ENCODE results near the gene RANBP10. TPM values are rescaled to one million over a fixed set of nuclear protein-coding genes. Genes with fewer than 3 reads are reported as not detected.

Gene RANBP10
- total and polyA plus RNA-seq, 4 donors: 9.8 to 15.5 (median 13.8) TPM

DNA sequence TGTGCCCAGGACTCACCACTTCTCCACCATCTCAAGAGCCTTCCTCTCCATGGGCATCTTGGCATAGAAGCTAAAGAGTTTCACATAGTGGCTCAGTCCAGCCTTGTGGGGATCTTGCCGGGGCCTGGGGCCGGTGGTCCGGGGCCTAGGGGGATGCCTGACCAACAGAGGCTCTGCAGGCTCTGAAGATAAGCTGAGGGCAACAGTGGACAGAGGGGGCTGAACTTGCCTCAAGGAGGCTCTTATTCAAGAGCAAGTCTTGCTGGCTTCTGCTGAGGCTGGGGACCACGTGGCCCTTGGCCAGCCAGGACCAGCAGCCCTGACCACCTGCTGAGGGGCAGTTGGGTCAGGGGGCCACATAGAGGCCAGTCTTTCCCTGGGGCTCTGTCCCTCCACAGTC, 22.3 kb upstream of the RANBP10 start:
- WGBS: 99% methylated on average over 4 of the region's 4 CpGs
- Histone ChIP-seq H3K9ac (ENCODE audit: low read depth in 1 of 2, low read length in 2 of 2) (no peak overlapping the region), H3K36me3 (ENCODE audit: control insufficient read depth in 4 of 4, insufficient read depth in 3 of 4, low read depth in 1 of 4, low read length in 3 of 4) (peaks cover 0 to 37% (median 19%) of the 10 kb centered on the region in 4 donors), H3K4me1 (ENCODE audit: control insufficient read depth in 4 of 4, insufficient read depth in 4 of 4, low read length in 3 of 4) (peaks cover 4 to 15% (median 8%) of the 10 kb centered on the region in 4 donors), H3K4me3 (ENCODE audit: low read depth in 1 of 3, low read length in 3 of 3) (no peak overlapping the region), H3K27ac (ENCODE audit: low read depth in 1 of 2, low read length in 2 of 2) (no peak overlapping the region), H3K9me3 (ENCODE audit: control insufficient read depth in 4 of 4, low read length in 3 of 4) (no peaks in the 10 kb centered on the region), H3K27me3 (ENCODE audit: control insufficient read depth in 4 of 4, insufficient read depth in 4 of 4, low read length in 3 of 4) (no peaks in the 10 kb centered on the region)
- DNase-seq (ENCODE audit: low spot score): no peak
- TF ChIP-seq GABPA (IDR thresholded peaks at IDR 0.05 in 1 of 2, conservative IDR thresholded peaks at IDR 0.05 in 1 of 2): no peak
- TF ChIP-seq HNF4G (IDR thresholded peaks at IDR 0.05): no peak
- no peak for TF ChIP-seq NR2F2 (IDR thresholded peaks at IDR 0.05)
- TF ChIP-seq TAF1 (conservative IDR thresholded peaks at IDR 0.05): no peak
- no peak for TF ChIP-seq SP1 (IDR thresholded peaks at IDR 0.05)
- no peak for TF ChIP-seq RAD21 (IDR thresholded peaks at IDR 0.05)
- no peak for TF ChIP-seq JUND (IDR thresholded peaks at IDR 0.05)
- TF ChIP-seq, protein P1, sequence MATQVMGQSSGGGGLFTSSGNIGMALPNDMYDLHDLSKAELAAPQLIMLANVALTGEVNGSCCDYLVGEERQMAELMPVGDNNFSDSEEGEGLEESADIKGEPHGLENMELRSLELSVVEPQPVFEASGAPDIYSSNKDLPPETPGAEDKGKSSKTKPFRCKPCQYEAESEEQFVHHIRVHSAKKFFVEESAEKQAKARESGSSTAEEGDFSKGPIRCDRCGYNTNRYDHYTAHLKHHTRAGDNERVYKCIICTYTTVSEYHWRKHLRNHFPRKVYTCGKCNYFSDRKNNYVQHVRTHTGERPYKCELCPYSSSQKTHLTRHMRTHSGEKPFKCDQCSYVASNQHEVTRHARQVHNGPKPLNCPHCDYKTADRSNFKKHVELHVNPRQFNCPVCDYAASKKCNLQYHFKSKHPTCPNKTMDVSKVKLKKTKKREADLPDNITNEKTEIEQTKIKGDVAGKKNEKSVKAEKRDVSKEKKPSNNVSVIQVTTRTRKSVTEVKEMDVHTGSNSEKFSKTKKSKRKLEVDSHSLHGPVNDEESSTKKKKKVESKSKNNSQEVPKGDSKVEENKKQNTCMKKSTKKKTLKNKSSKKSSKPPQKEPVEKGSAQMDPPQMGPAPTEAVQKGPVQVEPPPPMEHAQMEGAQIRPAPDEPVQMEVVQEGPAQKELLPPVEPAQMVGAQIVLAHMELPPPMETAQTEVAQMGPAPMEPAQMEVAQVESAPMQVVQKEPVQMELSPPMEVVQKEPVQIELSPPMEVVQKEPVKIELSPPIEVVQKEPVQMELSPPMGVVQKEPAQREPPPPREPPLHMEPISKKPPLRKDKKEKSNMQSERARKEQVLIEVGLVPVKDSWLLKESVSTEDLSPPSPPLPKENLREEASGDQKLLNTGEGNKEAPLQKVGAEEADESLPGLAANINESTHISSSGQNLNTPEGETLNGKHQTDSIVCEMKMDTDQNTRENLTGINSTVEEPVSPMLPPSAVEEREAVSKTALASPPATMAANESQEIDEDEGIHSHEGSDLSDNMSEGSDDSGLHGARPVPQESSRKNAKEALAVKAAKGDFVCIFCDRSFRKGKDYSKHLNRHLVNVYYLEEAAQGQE (IDR thresholded peaks at IDR 0.05): no peak
- TF ChIP-seq, protein P2, sequence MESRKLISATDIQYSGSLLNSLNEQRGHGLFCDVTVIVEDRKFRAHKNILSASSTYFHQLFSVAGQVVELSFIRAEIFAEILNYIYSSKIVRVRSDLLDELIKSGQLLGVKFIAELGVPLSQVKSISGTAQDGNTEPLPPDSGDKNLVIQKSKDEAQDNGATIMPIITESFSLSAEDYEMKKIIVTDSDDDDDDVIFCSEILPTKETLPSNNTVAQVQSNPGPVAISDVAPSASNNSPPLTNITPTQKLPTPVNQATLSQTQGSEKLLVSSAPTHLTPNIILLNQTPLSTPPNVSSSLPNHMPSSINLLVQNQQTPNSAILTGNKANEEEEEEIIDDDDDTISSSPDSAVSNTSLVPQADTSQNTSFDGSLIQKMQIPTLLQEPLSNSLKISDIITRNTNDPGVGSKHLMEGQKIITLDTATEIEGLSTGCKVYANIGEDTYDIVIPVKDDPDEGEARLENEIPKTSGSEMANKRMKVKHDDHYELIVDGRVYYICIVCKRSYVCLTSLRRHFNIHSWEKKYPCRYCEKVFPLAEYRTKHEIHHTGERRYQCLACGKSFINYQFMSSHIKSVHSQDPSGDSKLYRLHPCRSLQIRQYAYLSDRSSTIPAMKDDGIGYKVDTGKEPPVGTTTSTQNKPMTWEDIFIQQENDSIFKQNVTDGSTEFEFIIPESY (IDR thresholded peaks at IDR 0.05): no peak
- TF ChIP-seq FOXA2 (IDR thresholded peaks at IDR 0.05): no peak
- TF ChIP-seq HNF4A (conservative IDR thresholded peaks at IDR 0.05): no peak

DNA sequence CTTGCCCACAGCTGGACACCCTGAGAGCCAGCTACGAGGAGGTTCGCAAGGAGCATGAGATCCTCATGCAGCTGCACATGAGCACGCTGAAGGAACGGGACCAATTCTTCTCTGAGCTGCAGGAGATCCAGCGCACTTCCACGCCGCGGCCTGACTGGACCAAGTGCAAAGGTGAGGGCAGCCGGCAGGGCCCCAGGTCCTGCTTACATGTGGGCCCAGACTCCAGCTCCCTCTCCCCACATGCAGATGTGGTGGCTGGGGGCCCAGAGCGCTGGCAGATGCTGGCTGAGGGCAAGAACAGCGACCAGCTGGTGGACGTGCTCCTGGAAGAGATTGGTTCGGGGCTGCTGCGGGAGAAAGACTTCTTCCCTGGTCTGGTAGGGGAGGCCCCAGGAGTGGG, 19.5 kb upstream of the RANBP10 start:
- no peak overlapping the region for H3K27ac ChIP-seq (ENCODE audit: low read depth in 1 of 2, low read length in 2 of 2)
- H3K36me3 ChIP-seq (ENCODE audit: control insufficient read depth in 4 of 4, insufficient read depth in 3 of 4, low read depth in 1 of 4, low read length in 3 of 4): peaks cover 0 to 33% (median 13%) of the 10 kb centered on the region in 4 donors
- no peak overlapping the region for H3K9ac ChIP-seq (ENCODE audit: low read depth in 1 of 2, low read length in 2 of 2)
- no peak for DNase-seq (ENCODE audit: low spot score)
- no peaks in the 10 kb centered on the region for H3K27me3 ChIP-seq (ENCODE audit: control insufficient read depth in 4 of 4, insufficient read depth in 4 of 4, low read length in 3 of 4)
- TF ChIP-seq, protein P3, sequence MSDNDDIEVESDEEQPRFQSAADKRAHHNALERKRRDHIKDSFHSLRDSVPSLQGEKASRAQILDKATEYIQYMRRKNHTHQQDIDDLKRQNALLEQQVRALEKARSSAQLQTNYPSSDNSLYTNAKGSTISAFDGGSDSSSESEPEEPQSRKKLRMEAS (IDR thresholded peaks at IDR 0.05): no peak
- TF ChIP-seq RXRA (IDR thresholded peaks at IDR 0.05) (no peak), HNF4A (conservative IDR thresholded peaks at IDR 0.05) (no peak)
- no peaks in the 10 kb centered on the region for H3K9me3 ChIP-seq (ENCODE audit: control insufficient read depth in 4 of 4, low read length in 3 of 4)
- peaks cover 0 to 2% (median 0%) of the 10 kb centered on the region in 4 donors for H3K4me1 ChIP-seq (ENCODE audit: control insufficient read depth in 4 of 4, insufficient read depth in 4 of 4, low read length in 3 of 4)
- WGBS: 96% methylated on average over 14 of the region's 14 CpGs
- H3K4me3 ChIP-seq (ENCODE audit: low read depth in 1 of 3, low read length in 3 of 3): no peak overlapping the region

DNA sequence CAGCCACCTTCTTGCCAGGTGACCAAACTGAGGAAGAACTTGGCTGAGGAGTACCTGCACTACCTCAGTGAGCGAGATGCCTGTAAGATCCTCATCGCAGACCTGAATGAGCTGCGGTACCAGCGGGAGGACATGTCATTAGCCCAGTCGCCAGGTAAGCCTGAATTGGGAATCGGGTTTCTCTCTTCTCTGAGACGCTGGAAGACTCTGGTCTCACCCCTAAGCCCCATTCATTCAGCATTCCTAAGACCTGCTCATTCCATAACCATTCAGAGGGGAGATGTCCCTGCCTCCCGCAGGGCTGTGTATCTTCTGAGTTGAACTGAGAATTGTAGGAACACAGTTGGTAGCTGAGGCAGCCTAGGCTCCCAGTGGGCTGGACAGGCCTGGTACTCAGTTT, 18.8 kb upstream of the RANBP10 start:
- H3K4me1 ChIP-seq (ENCODE audit: control insufficient read depth in 4 of 4, insufficient read depth in 4 of 4, low read length in 3 of 4): peaks cover 0 to 2% (median 0%) of the 10 kb centered on the region in 4 donors
- peaks cover 0 to 29% (median 10%) of the 10 kb centered on the region in 4 donors for H3K36me3 ChIP-seq (ENCODE audit: control insufficient read depth in 4 of 4, insufficient read depth in 3 of 4, low read depth in 1 of 4, low read length in 3 of 4)
- 93% methylated on average over 8 of the region's 8 CpGs for WGBS
- no peak overlapping the region for H3K4me3 ChIP-seq (ENCODE audit: low read depth in 1 of 3, low read length in 3 of 3)
- H3K9me3 ChIP-seq (ENCODE audit: control insufficient read depth in 4 of 4, low read length in 3 of 4): no peaks in the 10 kb centered on the region
- H3K9ac ChIP-seq (ENCODE audit: low read depth in 1 of 2, low read length in 2 of 2): no peak overlapping the region
- H3K27me3 ChIP-seq (ENCODE audit: control insufficient read depth in 4 of 4, insufficient read depth in 4 of 4, low read length in 3 of 4): no peaks in the 10 kb centered on the region
- DNase-seq (ENCODE audit: low spot score): no peak
- H3K27ac ChIP-seq (ENCODE audit: low read depth in 1 of 2, low read length in 2 of 2): no peak overlapping the region
- TF ChIP-seq, protein P2 (IDR thresholded peaks at IDR 0.05): no peak
- TF ChIP-seq YY1 (IDR thresholded peaks at IDR 0.05) (no peak), RAD21 (IDR thresholded peaks at IDR 0.05) (no peak), GABPA (IDR thresholded peaks at IDR 0.05 in 1 of 2, conservative IDR thresholded peaks at IDR 0.05 in 1 of 2) (no peak)
- TF ChIP-seq, protein P1 (IDR thresholded peaks at IDR 0.05): no peak

Data from liver (tissue), 9 donors.